NCI-H1048 (cell line): ENCODE measurements around the gene PDLIM4.

Source experiments
- DNase-seq: peaks from one replicate; lab custom pipeline; 2025; lab: John Stamatoyannopoulos, UW

PDLIM4 gene

GRCh38 chr5:132227485-132228240 is 29.8 kb upstream of the PDLIM4 start, which contains the start of gene P4HA2:
Gene P4HA2 (minus strand): TSS chr5:132227853. CDS start chr5:132218626, 9,227 bp downstream.
- DNase-seq, result peak; percentile 34

GRCh38 chr5:132228241-132229035 is 29.1 kb upstream of the PDLIM4 start:
- DNase-seq, result no peak

GRCh38 chr5:132229236-132229635 is 28.3 kb upstream of the PDLIM4 start:
- no peak for DNase-seq

- DNase-seq, result no peak
Observed at GRCh38 chr5:132230871-132231270, 26.6 kb upstream of the PDLIM4 start.

GRCh38 chr5:132232465-132232864 is 25.0 kb upstream of the PDLIM4 start:
- DNase-seq, result no peak

- DNase-seq, result no peak
Observed at GRCh38 chr5:132233081-132233480, 24.4 kb upstream of the PDLIM4 start.

- DNase-seq, result no peak
Observed at GRCh38 chr5:132233811-132234683, 23.4 kb upstream of the PDLIM4 start.

GRCh38 chr5:132234684-132235062 is 22.8 kb upstream of the PDLIM4 start:
- DNase-seq, result no peak

GRCh38 chr5:132235340-132235739 is 22.2 kb upstream of the PDLIM4 start:
- no peak for DNase-seq

- no peak for DNase-seq
Observed at GRCh38 chr5:132237141-132237540, 20.4 kb upstream of the PDLIM4 start.

GRCh38 chr5:132237670-132238069 is 19.8 kb upstream of the PDLIM4 start:
- no peak for DNase-seq

- no peak for DNase-seq
Observed at GRCh38 chr5:132238169-132238744, 19.2 kb upstream of the PDLIM4 start.

- DNase-seq, result no peak
Observed at GRCh38 chr5:132238901-132239500, 18.5 kb upstream of the PDLIM4 start.

- DNase-seq, result no peak
Observed at GRCh38 chr5:132239776-132240175, 17.7 kb upstream of the PDLIM4 start.

- DNase-seq, result no peak
Observed at GRCh38 chr5:132243366-132243977, 14.0 kb upstream of the PDLIM4 start.

GRCh38 chr5:132245593-132245992 is 11.9 kb upstream of the PDLIM4 start:
- no peak for DNase-seq

GRCh38 chr5:132246806-132247205 is 10.7 kb upstream of the PDLIM4 start:
- DNase-seq, result no peak

- no peak for DNase-seq
Observed at GRCh38 chr5:132250547-132250946, 6.9 kb upstream of the PDLIM4 start.

GRCh38 chr5:132251220-132251725 is 6.2 kb upstream of the PDLIM4 start:
- DNase-seq, result no peak

GRCh38 chr5:132253008-132253441 is 4.5 kb upstream of the PDLIM4 start:
- no peak for DNase-seq
